HEK293T (cell line): ENCODE results near the gene NAP1L4.

Experiments used
- CTCF ChIA-PET: fragments of 350-600 bp; formaldehyde crosslinking; extraction: SDS; loops from one replicate; lab custom pipeline; 2021; ENCODE audit warnings: antibody characterized with exemption, inconsistent platforms; lab: Yijun Ruan, JAX
- POLR2A ChIA-PET: fragments of 350-600 bp; formaldehyde crosslinking; extraction: SDS; loops from one replicate; lab custom pipeline; 2020; ENCODE audit warnings: antibody characterized with exemption, inconsistent platforms; lab: Yijun Ruan, JAX
- DNase-seq: peaks from one replicate; pipeline ENCODE4 v3.0.0; 2012; ENCODE audit warnings: mixed read lengths; ENCODE audit errors: extremely low spot score
- ARNT ChIP-seq: fragments of 450-650 bp; IDR thresholded peaks from 2 replicates; pipeline ENCODE4 v1.6.1; 2017; ENCODE audit warnings: mild to moderate bottlenecking
- BHLHE40 ChIP-seq: fragments of 450-650 bp; IDR thresholded peaks from 2 replicates; pipeline ENCODE4 v1.6.1; 2016; ENCODE audit warnings: mild to moderate bottlenecking, moderate library complexity, borderline replicate concordance
- CTBP1 ChIP-seq: fragments of 450-650 bp; IDR thresholded peaks from 2 replicates; pipeline ENCODE4 v1.6.1; 2016; ENCODE audit warnings: borderline replicate concordance
- ELF4 ChIP-seq: fragments of 450-650 bp; IDR thresholded peaks from 2 replicates; pipeline ENCODE4 v1.6.1; 2017; ENCODE audit warnings: antibody characterized with exemption
- FOXA1 ChIP-seq: fragments of 450-650 bp; IDR thresholded peaks from 2 replicates; pipeline ENCODE4 v1.6.1; 2016; ENCODE audit warnings: mild to moderate bottlenecking
- FOXK2 ChIP-seq: fragments of 450-650 bp; IDR thresholded peaks from 2 replicates; pipeline ENCODE4 v1.6.1; 2016; ENCODE audit warnings: mild to moderate bottlenecking
- FOXM1 ChIP-seq: fragments of 450-650 bp; IDR thresholded peaks from 2 replicates; pipeline ENCODE4 v1.6.1; 2017; ENCODE audit warnings: mild to moderate bottlenecking, borderline replicate concordance
- HDGF ChIP-seq: fragments of 450-650 bp; IDR thresholded peaks from 2 replicates; pipeline ENCODE4 v1.6.1; 2017; ENCODE audit warnings: antibody characterized with exemption, borderline replicate concordance
- L3MBTL2 ChIP-seq: fragments of 450-650 bp; conservative IDR thresholded peaks from 2 replicates; pipeline ENCODE4 v1.6.1; 2016; ENCODE audit warnings: mild to moderate bottlenecking
- LEF1 ChIP-seq: fragments of 450-650 bp; IDR thresholded peaks from 2 replicates; pipeline ENCODE4 v1.6.1; 2017; ENCODE audit warnings: mild to moderate bottlenecking, borderline replicate concordance
- NFRKB ChIP-seq: fragments of 450-650 bp; IDR thresholded peaks from 2 replicates; pipeline ENCODE4 v1.6.1; 2016; ENCODE audit warnings: mild to moderate bottlenecking, moderate library complexity
- SP1 ChIP-seq: fragments of 450-650 bp; IDR thresholded peaks from 2 replicates; pipeline ENCODE4 v1.6.1; 2017
- SUZ12 ChIP-seq: fragments of 450-650 bp; IDR thresholded peaks from 2 replicates; pipeline ENCODE4 v1.6.1; 2016; ENCODE audit warnings: mild to moderate bottlenecking
- TARDBP ChIP-seq: fragments of 450-650 bp; IDR thresholded peaks from 2 replicates; pipeline ENCODE4 v1.6.1; 2016
- ZNF384 ChIP-seq: fragments of 450-650 bp; IDR thresholded peaks from 2 replicates; pipeline ENCODE4 v1.6.1; 2016
- TF ChIP-seq, protein P1 (sequence below): fragments of 450-650 bp; IDR thresholded peaks from 2 replicates; pipeline ENCODE4 v1.6.1; 2016

NAP1L4 gene

DNA sequence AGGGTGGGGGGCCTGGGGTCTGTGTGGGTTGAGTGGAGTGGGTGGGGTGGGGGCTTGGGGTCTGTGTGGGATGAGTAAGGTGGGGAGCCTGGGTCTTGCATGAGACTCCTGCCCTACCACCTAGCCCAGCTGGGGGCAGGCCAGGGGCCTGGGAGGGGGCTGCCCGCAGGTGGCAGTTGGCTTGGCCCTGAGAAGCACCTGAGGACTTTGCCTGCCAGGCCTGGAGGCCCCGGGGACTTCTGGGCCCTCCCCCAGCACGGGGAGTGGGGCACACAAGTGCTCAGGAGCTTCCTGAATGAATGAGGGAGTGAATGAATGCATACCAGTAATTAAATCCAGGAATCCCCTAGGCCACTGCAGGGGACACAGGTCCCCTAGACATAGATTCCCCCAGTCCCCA is 69.5 kb downstream of the NAP1L4 start:
- TF ChIP-seq NFRKB: no peak
- no peak for TF ChIP-seq SP1
- TF ChIP-seq ZNF384: no peak
- TF ChIP-seq SUZ12: no peak
- no peak for TF ChIP-seq FOXK2
- no peak for TF ChIP-seq ARNT
- TF ChIP-seq BHLHE40: no peak
- TF ChIP-seq, protein P1, sequence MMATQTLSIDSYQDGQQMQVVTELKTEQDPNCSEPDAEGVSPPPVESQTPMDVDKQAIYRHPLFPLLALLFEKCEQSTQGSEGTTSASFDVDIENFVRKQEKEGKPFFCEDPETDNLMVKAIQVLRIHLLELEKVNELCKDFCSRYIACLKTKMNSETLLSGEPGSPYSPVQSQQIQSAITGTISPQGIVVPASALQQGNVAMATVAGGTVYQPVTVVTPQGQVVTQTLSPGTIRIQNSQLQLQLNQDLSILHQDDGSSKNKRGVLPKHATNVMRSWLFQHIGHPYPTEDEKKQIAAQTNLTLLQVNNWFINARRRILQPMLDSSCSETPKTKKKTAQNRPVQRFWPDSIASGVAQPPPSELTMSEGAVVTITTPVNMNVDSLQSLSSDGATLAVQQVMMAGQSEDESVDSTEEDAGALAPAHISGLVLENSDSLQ: no peak
- TF ChIP-seq CTBP1: no peak
- TF ChIP-seq FOXM1: no peak
- no peak for TF ChIP-seq ELF4
- TF ChIP-seq FOXA1: no peak
- no peak for TF ChIP-seq L3MBTL2
- TF ChIP-seq HDGF: no peak
- no peak for TF ChIP-seq LEF1
- no peak for TF ChIP-seq TARDBP
- ChIA-PET CTCF (no interaction called here), POLR2A (no interaction called here)
- DNase-seq: no peak

DNA sequence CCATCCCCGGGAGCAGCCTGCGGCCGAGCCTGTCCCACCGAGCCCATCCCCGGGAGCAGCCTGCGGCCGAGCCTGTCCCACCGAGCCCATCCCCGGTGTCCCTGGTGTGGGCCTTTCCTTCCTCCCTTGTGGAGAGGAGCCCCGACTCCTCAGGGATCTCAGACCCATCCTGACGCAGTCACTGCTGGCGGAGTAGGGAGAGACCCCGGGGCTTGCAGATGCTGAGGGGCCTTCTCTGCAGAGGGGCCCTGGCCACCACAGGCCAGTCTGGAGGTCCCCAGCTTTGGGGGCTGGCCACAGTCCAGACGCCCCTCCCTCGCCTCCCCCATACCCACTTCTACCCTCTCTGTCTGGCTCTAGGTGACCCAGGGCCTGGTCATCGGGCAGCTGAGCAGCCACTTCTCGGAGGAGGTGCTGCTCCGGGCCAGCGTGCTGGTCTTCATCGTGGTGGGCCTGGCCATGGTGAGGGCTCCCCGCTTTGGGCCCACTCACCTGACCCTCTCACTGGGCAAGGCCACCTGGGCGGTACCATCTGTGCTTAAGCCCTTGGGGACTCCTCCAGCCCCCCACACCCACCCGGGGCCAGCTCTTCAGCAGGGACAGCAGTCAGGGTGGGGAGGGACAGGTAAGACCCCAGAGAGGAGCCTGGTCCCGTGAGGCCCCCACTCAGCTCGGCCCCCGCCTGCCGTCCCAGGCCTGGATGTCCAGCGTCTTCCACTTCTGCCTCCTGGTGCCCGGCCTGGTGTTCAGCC is 70.2 kb downstream of the NAP1L4 start:
- no peak for DNase-seq
- ChIA-PET CTCF (no interaction called here), POLR2A (no interaction called here)
- TF ChIP-seq ZNF384: no peak
- TF ChIP-seq L3MBTL2: no peak
- no peak for TF ChIP-seq SP1
- no peak for TF ChIP-seq BHLHE40
- TF ChIP-seq, protein P1: no peak

DNA sequence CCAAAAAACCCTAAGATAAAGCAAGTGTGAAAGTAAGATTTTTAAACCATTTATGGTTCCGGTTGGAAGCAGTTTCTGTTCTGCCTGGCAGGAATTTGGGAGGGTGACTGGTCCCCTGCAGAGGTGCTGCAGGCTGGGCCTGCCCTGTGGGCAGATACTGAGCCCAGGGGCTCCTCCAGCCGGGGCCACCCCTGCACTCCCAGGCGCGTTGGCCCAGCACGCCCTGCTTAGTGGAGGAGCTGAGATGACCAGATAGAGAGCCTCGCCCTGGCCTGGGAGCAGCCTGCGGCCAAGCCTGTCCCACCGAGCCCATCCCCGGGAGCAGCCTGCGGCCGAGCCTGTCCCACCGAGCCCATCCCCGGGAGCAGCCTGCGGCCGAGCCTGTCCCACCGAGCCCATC is 70.9 kb downstream of the NAP1L4 start:
- TF ChIP-seq ARNT (no peak), TARDBP (no peak), BHLHE40 (no peak), FOXM1 (no peak), L3MBTL2 (no peak), SP1 (no peak)
- TF ChIP-seq, protein P1: no peak
- POLR2A ChIA-PET: no interaction called here
- no peak for DNase-seq
- CTCF ChIA-PET: no interaction called here

DNA sequence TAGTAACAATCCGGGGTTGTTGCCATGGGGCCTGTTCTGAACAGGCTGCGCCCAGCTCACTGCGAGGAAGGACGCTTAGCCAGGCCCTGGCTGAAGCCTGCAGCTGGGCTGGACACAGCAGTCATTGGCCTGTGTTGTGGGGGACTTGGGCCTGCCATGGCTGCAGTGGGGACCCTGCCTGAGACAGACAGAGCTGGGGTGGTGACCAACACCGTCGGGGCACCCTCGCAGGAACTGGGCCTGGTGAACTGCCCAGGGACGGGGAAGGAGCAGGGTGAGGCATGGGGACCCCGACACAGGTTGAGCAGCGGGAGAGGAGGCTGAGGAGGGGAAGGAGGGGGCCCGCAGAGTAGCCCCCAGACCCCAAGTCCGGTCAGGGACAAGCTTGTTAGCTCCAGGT is 71.8 kb downstream of the NAP1L4 start:
- DNase-seq: no peak
- CTCF ChIA-PET: no interaction called here
- TF ChIP-seq TARDBP (no peak), FOXA1 (no peak), ZNF384 (no peak), LEF1 (no peak), CTBP1 (no peak), SP1 (no peak), FOXM1 (no peak), BHLHE40 (no peak), HDGF (no peak)
- TF ChIP-seq, protein P1: no peak
- POLR2A ChIA-PET: interaction anchor here (1.7 kb wide), 1 partner anchor 9 kb away, joined by 6 read pairs; the partner anchor contains the start of gene PHLDA2

DNA sequence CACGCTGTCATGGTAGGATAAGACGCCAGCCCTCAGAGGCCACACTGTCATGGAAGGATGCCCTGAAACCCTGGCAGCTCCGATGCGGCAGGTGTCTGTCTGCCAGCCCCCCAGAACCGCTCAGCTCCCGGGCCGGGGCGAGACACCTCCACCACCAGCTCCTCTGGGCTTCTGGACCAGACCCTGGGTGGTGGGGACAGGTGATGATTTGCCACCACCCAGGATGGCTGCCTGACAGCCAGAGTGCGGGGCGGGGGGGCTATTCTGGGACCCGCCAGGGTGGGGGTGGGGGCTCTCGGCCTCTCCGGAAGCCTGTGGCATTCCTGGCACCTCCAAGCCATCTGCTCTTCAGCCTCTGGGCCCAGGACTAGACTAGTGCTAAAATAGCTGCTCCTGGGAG is 72.3 kb downstream of the NAP1L4 start:
- TF ChIP-seq ZNF384 (no peak), BHLHE40 (no peak), NFRKB (no peak), ELF4 (no peak), HDGF (no peak), FOXK2 (no peak), ARNT (no peak), CTBP1 (no peak), FOXA1 (no peak), TARDBP (no peak), FOXM1 (no peak), SUZ12 (no peak), L3MBTL2 (no peak), LEF1 (no peak), SP1 (no peak)
- TF ChIP-seq, protein P1: no peak
- DNase-seq: no peak
- CTCF ChIA-PET: no interaction called here
- POLR2A ChIA-PET: interaction anchor here (1.7 kb wide), 1 partner anchor 9 kb away, joined by 6 read pairs; the partner anchor contains the start of gene PHLDA2
